WTC11 (cell line): ENCODE measurements around the gene B3GNT8. TPM values are rescaled to one million over a fixed set of nuclear protein-coding genes. Genes with fewer than 3 reads are reported as not detected.

Experiments
- ATAC-seq: fragments of 200-7000 bp; cut with Tn5 transposase; 2 replicates; pipeline ENCODE4 v1.10.0; 2021; ENCODE audit warnings: mild to moderate bottlenecking, moderate library complexity
- CTCF ChIA-PET: fragments of 300-600 bp; sonication (Branson Sonifier 250); formaldehyde crosslinking; loops from one replicate; lab custom pipeline; 2021; ENCODE audit warnings: antibody characterized with exemption; lab: Charles Lee
- POLR2A ChIA-PET: fragments of 350-600 bp; sonication (Branson Sonifier 250); formaldehyde crosslinking; loops from one replicate; lab custom pipeline; 2021; ENCODE audit warnings: antibody characterized with exemption; lab: Charles Lee
- DNase-seq: peaks from one replicate; pipeline ENCODE4 v3.0.0; 2021; ENCODE audit warnings: low spot score
- H3K27ac Mint-ChIP-seq: 2 replicates; pipeline ENCODE4 v1.8.0; 2021; ENCODE audit warnings: mixed read lengths
- H3K27me3 Mint-ChIP-seq: 2 replicates; pipeline ENCODE4 v1.8.0; 2021; ENCODE audit warnings: low read depth, mild to moderate bottlenecking, moderate library complexity, mixed read lengths
- H3K36me3 Mint-ChIP-seq: 2 replicates; pipeline ENCODE4 v1.8.0; 2021; ENCODE audit warnings: mixed read lengths
- H3K4me1 Mint-ChIP-seq: 2 replicates; pipeline ENCODE4 v1.8.0; 2022; ENCODE audit warnings: mixed read lengths
- H3K4me3 Mint-ChIP-seq: 2 replicates; pipeline ENCODE4 v1.8.0; 2021; ENCODE audit warnings: mild to moderate bottlenecking, moderate library complexity, mixed read lengths
- H3K9me3 Mint-ChIP-seq: 2 replicates; pipeline ENCODE4 v1.8.0; 2021; ENCODE audit warnings: mixed read lengths
- ATF1 ChIP-seq: sonication (generic); formaldehyde crosslinking; IDR thresholded peaks from 2 replicates; pipeline ENCODE4 v1.8.1; 2023; ENCODE audit warnings: mild to moderate bottlenecking, moderate library complexity, missing genetic modification reagents
- CREM ChIP-seq: sonication (generic); formaldehyde crosslinking; IDR thresholded peaks from 2 replicates; pipeline ENCODE4 v1.8.1; 2022; ENCODE audit warnings: mild to moderate bottlenecking, missing genetic modification reagents, moderate library complexity
- FOXP1 ChIP-seq: sonication (generic); formaldehyde crosslinking; IDR thresholded peaks from 2 replicates; pipeline ENCODE4 v1.8.0; 2022; ENCODE audit warnings: missing genetic modification reagents, mild to moderate bottlenecking, moderate library complexity, borderline replicate concordance
- GABPB1 ChIP-seq: sonication (generic); formaldehyde crosslinking; IDR thresholded peaks from 2 replicates; pipeline ENCODE4 v1.8.1; 2023; ENCODE audit warnings: mild to moderate bottlenecking, missing genetic modification reagents
- IRF2 ChIP-seq: sonication (generic); formaldehyde crosslinking; IDR thresholded peaks from 2 replicates; pipeline ENCODE4 v1.8.0; 2022; ENCODE audit warnings: low read depth, missing genetic modification reagents, borderline replicate concordance
- PRRX2 ChIP-seq: fragments of 250-450 bp; sonication (Bioruptor Pico); IDR thresholded peaks from 2 replicates; pipeline ENCODE4 v1.8.0; 2021; ENCODE audit warnings: mild to moderate bottlenecking
- TEAD1 ChIP-seq: sonication (generic); formaldehyde crosslinking; IDR thresholded peaks from 2 replicates; pipeline ENCODE4 v1.8.0; 2022; ENCODE audit warnings: mild to moderate bottlenecking, missing genetic modification reagents
- ZNF232 ChIP-seq: sonication (generic); formaldehyde crosslinking; IDR thresholded peaks from 2 replicates; pipeline ENCODE4 v1.8.0; 2022; ENCODE audit warnings: mild to moderate bottlenecking, missing genetic modification reagents
- ZNF423 ChIP-seq: fragments of 250-450 bp; sonication (Bioruptor Pico); IDR thresholded peaks from 2 replicates; pipeline ENCODE4 v2.1.2; 2022; ENCODE audit warnings: mild to moderate bottlenecking, moderate library complexity
- total RNA-seq: library from RNA; stranded (reverse); gene quantifications from 3 replicates; pipeline ENCODE4 v1.2.3, GENCODE V29; 2021
- TF ChIP-seq, protein P1 (sequence below): sonication (generic); formaldehyde crosslinking; conservative IDR thresholded peaks from 2 replicates; pipeline ENCODE4 v1.8.1; 2022; ENCODE audit warnings: mild to moderate bottlenecking, missing genetic modification reagents
- TF ChIP-seq, protein P2 (sequence below): sonication (generic); formaldehyde crosslinking; IDR thresholded peaks from 2 replicates; pipeline ENCODE4 v1.8.0; 2023; ENCODE audit warnings: missing genetic modification reagents
- TF ChIP-seq, protein P3 (sequence below): fragments of 250-450 bp; sonication (Bioruptor Pico); IDR thresholded peaks from 2 replicates; pipeline ENCODE4 v1.9.0; 2021; ENCODE audit warnings: mild to moderate bottlenecking
- TF ChIP-seq, protein P4 (sequence below): sonication (generic); formaldehyde crosslinking; IDR thresholded peaks from 2 replicates; pipeline ENCODE4 v1.8.1; 2023; ENCODE audit warnings: mild to moderate bottlenecking, missing genetic modification reagents, borderline replicate concordance
- TF ChIP-seq, protein P5 (sequence below): fragments of 250-450 bp; sonication (Bioruptor Pico); conservative IDR thresholded peaks from 2 replicates; pipeline ENCODE4 v1.9.0; 2021; ENCODE audit warnings: mild to moderate bottlenecking
- TF ChIP-seq, protein P6 (sequence below): sonication (generic); formaldehyde crosslinking; IDR thresholded peaks from 2 replicates; pipeline ENCODE4 v1.8.0; 2022; ENCODE audit warnings: mild to moderate bottlenecking, missing genetic modification reagents

B3GNT8 gene
- total RNA-seq, 1 experiment from 2014 or later = 2.3 TPM

DNA sequence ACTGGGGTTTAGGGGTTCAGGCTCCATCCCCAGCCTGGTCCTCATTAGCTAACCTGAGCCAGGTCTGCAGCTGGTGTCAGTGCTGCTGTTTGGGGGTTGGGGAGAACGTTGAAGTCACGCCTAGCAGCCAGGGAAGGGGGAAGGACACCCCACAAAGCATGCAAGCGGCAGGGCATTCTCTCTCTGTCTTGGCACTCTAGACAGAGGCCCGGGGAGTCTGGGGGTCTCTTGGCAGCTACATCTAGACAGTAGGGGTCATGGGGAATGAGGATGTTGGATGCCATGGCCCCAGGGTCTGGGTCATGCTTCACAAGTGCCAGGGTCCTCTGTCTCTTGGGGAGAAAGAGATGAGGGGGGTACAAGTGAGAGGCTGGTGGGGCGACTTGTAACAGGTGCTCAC is 18.4 kb upstream of the B3GNT8 start:
- TF ChIP-seq IRF2 (CRISPR knock-in tag) (no peak), PRRX2 (CRISPR knock-in tag) (no peak), ATF1 (CRISPR knock-in tag) (no peak), TEAD1 (CRISPR knock-in tag) (no peak), GABPB1 (no peak), CREM (CRISPR knock-in tag) (no peak), FOXP1 (CRISPR knock-in tag) (no peak), ZNF232 (CRISPR knock-in tag) (no peak), ZNF423 (CRISPR knock-in tag) (no peak)
- TF ChIP-seq, protein P1, sequence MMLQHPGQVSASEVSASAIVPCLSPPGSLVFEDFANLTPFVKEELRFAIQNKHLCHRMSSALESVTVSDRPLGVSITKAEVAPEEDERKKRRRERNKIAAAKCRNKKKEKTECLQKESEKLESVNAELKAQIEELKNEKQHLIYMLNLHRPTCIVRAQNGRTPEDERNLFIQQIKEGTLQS (CRISPR knock-in tag) = no peak
- TF ChIP-seq, protein P2, sequence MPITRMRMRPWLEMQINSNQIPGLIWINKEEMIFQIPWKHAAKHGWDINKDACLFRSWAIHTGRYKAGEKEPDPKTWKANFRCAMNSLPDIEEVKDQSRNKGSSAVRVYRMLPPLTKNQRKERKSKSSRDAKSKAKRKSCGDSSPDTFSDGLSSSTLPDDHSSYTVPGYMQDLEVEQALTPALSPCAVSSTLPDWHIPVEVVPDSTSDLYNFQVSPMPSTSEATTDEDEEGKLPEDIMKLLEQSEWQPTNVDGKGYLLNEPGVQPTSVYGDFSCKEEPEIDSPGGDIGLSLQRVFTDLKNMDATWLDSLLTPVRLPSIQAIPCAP (CRISPR knock-in tag) = no peak
- TF ChIP-seq, protein P3, sequence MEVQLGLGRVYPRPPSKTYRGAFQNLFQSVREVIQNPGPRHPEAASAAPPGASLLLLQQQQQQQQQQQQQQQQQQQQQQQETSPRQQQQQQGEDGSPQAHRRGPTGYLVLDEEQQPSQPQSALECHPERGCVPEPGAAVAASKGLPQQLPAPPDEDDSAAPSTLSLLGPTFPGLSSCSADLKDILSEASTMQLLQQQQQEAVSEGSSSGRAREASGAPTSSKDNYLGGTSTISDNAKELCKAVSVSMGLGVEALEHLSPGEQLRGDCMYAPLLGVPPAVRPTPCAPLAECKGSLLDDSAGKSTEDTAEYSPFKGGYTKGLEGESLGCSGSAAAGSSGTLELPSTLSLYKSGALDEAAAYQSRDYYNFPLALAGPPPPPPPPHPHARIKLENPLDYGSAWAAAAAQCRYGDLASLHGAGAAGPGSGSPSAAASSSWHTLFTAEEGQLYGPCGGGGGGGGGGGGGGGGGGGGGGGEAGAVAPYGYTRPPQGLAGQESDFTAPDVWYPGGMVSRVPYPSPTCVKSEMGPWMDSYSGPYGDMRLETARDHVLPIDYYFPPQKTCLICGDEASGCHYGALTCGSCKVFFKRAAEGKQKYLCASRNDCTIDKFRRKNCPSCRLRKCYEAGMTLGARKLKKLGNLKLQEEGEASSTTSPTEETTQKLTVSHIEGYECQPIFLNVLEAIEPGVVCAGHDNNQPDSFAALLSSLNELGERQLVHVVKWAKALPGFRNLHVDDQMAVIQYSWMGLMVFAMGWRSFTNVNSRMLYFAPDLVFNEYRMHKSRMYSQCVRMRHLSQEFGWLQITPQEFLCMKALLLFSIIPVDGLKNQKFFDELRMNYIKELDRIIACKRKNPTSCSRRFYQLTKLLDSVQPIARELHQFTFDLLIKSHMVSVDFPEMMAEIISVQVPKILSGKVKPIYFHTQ (CRISPR knock-in tag) = no peak
- TF ChIP-seq, protein P4, sequence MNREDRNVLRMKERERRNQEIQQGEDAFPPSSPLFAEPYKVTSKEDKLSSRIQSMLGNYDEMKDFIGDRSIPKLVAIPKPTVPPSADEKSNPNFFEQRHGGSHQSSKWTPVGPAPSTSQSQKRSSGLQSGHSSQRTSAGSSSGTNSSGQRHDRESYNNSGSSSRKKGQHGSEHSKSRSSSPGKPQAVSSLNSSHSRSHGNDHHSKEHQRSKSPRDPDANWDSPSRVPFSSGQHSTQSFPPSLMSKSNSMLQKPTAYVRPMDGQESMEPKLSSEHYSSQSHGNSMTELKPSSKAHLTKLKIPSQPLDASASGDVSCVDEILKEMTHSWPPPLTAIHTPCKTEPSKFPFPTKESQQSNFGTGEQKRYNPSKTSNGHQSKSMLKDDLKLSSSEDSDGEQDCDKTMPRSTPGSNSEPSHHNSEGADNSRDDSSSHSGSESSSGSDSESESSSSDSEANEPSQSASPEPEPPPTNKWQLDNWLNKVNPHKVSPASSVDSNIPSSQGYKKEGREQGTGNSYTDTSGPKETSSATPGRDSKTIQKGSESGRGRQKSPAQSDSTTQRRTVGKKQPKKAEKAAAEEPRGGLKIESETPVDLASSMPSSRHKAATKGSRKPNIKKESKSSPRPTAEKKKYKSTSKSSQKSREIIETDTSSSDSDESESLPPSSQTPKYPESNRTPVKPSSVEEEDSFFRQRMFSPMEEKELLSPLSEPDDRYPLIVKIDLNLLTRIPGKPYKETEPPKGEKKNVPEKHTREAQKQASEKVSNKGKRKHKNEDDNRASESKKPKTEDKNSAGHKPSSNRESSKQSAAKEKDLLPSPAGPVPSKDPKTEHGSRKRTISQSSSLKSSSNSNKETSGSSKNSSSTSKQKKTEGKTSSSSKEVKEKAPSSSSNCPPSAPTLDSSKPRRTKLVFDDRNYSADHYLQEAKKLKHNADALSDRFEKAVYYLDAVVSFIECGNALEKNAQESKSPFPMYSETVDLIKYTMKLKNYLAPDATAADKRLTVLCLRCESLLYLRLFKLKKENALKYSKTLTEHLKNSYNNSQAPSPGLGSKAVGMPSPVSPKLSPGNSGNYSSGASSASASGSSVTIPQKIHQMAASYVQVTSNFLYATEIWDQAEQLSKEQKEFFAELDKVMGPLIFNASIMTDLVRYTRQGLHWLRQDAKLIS (CRISPR knock-in tag) = no peak
- TF ChIP-seq, protein P5, sequence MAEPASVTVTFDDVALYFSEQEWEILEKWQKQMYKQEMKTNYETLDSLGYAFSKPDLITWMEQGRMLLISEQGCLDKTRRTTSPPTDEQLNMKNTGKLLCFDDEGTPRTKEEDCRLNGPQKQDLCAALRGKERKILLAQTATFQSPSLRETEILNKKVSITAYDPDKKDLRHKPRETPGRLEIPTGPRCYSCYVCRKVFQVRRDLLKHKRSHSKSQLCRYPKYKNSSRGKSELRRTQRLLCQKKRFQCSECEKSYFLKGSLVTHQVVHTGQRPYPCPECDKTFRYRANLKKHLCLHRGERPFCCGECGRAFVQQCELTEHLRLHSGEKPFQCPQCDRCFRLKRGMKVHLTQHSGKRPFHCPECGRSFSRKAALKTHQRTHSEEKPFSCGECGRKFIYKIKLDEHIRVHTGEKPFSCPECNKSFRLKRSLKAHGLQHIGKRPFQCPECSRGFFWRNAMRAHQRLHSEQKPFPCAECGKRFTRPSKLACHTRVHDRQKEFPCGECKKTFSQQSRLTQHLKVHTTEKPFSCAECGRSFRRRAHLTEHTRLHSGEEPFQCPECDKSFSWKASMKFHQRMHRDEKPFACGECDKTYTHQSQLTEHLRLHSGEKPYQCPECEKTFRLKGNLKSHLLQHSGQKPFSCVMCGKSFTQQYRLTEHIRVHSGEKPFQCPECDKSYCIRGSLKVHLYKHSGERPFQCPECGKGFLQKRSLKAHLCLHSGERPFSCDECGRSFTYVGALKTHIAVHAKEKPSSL (CRISPR knock-in tag) = no peak
- TF ChIP-seq, protein P6, sequence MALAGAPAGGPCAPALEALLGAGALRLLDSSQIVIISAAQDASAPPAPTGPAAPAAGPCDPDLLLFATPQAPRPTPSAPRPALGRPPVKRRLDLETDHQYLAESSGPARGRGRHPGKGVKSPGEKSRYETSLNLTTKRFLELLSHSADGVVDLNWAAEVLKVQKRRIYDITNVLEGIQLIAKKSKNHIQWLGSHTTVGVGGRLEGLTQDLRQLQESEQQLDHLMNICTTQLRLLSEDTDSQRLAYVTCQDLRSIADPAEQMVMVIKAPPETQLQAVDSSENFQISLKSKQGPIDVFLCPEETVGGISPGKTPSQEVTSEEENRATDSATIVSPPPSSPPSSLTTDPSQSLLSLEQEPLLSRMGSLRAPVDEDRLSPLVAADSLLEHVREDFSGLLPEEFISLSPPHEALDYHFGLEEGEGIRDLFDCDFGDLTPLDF (CRISPR knock-in tag) = no peak
- Mint-ChIP-seq H3K27ac (no peak overlapping the region), H3K27me3 (peaks cover 60% of the 10 kb centered on the region), H3K4me3 (no peak overlapping the region), H3K9me3 (no peaks in the 10 kb centered on the region), H3K36me3 (no peaks in the 10 kb centered on the region), H3K4me1 (peaks cover 12% of the 10 kb centered on the region)
- DNase-seq (no peak), ATAC-seq (no peak)
- POLR2A ChIA-PET = no interaction called here
- CTCF ChIA-PET = interaction anchor here (10.4 kb wide), 1 partner anchor 121 kb away, joined by 310 read pairs; no protein-coding TSS in a partner anchor
